Ovary (tissue), 3 donors: ENCODE data around the gene SLC36A4.

ENCODE experiments used
- EP300 ChIP-seq: sonication (generic); formaldehyde crosslinking; IDR thresholded peaks from one replicate; pipeline ENCODE4 v1.6.1; 2017; ENCODE audit warnings: antibody characterized with exemption
- POLR2A ChIP-seq: fragments of 450-650 bp; IDR thresholded peaks from one replicate; pipeline ENCODE4 v1.6.1; 2017; ENCODE audit warnings: antibody characterized with exemption, mild to moderate bottlenecking, moderate library complexity
- TF ChIP-seq, protein P1 (sequence below), 3 donors: fragments of 450-650 bp in 2 of 3; fragments of 200-600 bp in 1 of 3; IDR thresholded peaks; one replicate each; pipeline versions ENCODE4 v1.5.1 to v1.8.0; 2016 to 2022; ENCODE audit warnings: antibody characterized with exemption in 3 of 3, mild to moderate bottlenecking in 1 of 3
- donor health status: DM: no; HTN: no; CAD: no.

DNA sequence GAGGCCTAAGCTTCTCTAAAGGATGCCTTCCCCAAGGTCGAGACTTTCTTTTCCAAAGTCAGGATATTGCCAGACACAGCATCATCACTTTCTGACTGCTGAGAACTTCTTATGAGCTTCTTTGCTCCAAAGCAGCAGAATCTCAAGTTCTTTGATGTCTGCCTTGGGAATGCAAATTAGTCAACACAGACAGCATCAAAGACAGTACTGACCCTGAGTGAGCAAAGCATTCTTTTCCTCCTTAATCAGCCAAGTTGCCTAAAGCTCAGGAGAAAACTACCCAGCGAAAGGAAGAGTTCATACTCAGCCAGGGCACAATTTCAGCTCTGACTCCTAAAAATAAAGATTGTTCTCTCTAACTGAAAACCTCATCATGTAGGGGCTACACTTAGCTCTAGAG is 98.0 kb downstream of the SLC36A4 start:
- TF ChIP-seq, protein P1, sequence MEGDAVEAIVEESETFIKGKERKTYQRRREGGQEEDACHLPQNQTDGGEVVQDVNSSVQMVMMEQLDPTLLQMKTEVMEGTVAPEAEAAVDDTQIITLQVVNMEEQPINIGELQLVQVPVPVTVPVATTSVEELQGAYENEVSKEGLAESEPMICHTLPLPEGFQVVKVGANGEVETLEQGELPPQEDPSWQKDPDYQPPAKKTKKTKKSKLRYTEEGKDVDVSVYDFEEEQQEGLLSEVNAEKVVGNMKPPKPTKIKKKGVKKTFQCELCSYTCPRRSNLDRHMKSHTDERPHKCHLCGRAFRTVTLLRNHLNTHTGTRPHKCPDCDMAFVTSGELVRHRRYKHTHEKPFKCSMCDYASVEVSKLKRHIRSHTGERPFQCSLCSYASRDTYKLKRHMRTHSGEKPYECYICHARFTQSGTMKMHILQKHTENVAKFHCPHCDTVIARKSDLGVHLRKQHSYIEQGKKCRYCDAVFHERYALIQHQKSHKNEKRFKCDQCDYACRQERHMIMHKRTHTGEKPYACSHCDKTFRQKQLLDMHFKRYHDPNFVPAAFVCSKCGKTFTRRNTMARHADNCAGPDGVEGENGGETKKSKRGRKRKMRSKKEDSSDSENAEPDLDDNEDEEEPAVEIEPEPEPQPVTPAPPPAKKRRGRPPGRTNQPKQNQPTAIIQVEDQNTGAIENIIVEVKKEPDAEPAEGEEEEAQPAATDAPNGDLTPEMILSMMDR (IDR thresholded peaks at IDR 0.05) = no peak
- TF ChIP-seq POLR2A (no peak), EP300 (no peak)
